GM23338 (cell line): ENCODE results near the gene N4BP2. TPM values are rescaled to one million over a fixed set of nuclear protein-coding genes. Genes with fewer than 3 reads are reported as not detected.
"Not testable (repeated sequence)": the region's sequence is repeated elsewhere in the genome, so short reads cannot be mapped to it uniquely, and the experiment has no call there.

Experiments used
- ATAC-seq: fragments of 200-7000 bp; cut with Tn5 transposase; 3 replicates; pipeline ENCODE4 v1.9.1; 2020
- DNase-seq: peaks from one replicate; pipeline ENCODE4 v3.0.0-alpha.2; 2015; ENCODE audit warnings: low spot score
- H2AFZ ChIP-seq: fragments of 200-600 bp; sonication (generic); 2 replicates; pipeline ENCODE4 v1.8.0; 2016; ENCODE audit warnings: antibody characterized with exemption, mild to moderate bottlenecking, moderate library complexity
- H3F3A ChIP-seq: fragments of 200-600 bp; sonication (generic); replicated peaks from 2 replicates; pipeline ENCODE4 v1.8.0; 2017; ENCODE audit warnings: antibody characterized with exemption, mixed run types, low read depth
- H3K27ac ChIP-seq: fragments of 200-600 bp; sonication (generic); 2 replicates; pipeline ENCODE4 v1.6.1; 2016; ENCODE audit warnings: low read depth
- H3K27me3 ChIP-seq: fragments of 200-600 bp; sonication (generic); 2 replicates; pipeline ENCODE4 v1.8.0; 2016; ENCODE audit warnings: mild to moderate bottlenecking, mixed run types, moderate library complexity; ENCODE audit not compliant: insufficient read depth
- H3K36me3 ChIP-seq: fragments of 200-600 bp; sonication (generic); 2 replicates; pipeline ENCODE4 v1.8.0; 2016; ENCODE audit warnings: mild to moderate bottlenecking; ENCODE audit not compliant: insufficient read depth
- H3K4me1 ChIP-seq: fragments of 200-600 bp; sonication (generic); 2 replicates; pipeline ENCODE4 v1.8.0; 2016; ENCODE audit warnings: mild to moderate bottlenecking, moderate library complexity; ENCODE audit not compliant: insufficient read depth
- H3K4me2 ChIP-seq: fragments of 200-600 bp; sonication (generic); 2 replicates; pipeline ENCODE4 v1.7.1; 2017; ENCODE audit warnings: mixed run types
- H3K4me3 ChIP-seq: fragments of 200-600 bp; sonication (generic); 2 replicates; pipeline ENCODE4 v1.6.1; 2016; ENCODE audit warnings: mixed run types
- H3K79me2 ChIP-seq: fragments of 200-600 bp; sonication (generic); replicated peaks from 2 replicates; pipeline ENCODE4 v1.8.0; 2017; ENCODE audit warnings: mild to moderate bottlenecking; ENCODE audit not compliant: insufficient read depth
- H3K9me2 ChIP-seq: fragments of 200-600 bp; sonication (generic); 2 replicates; pipeline ENCODE4 v1.8.0; 2017; ENCODE audit not compliant: insufficient read depth
- H4K20me1 ChIP-seq: fragments of 200-600 bp; sonication (generic); replicated peaks from 2 replicates; pipeline ENCODE4 v1.8.0; 2017; ENCODE audit warnings: mild to moderate bottlenecking; ENCODE audit not compliant: insufficient read depth
- H3K27ac Mint-ChIP-seq: 2 replicates; pipeline ENCODE4 v1.8.0; 2020; ENCODE audit warnings: inconsistent platforms, mild to moderate bottlenecking, moderate library complexity, mixed read lengths
- H3K27me3 Mint-ChIP-seq: 3 replicates; pipeline ENCODE4 v1.8.0; 2022; ENCODE audit warnings: low read depth, mild to moderate bottlenecking, moderate library complexity, mixed read lengths, inconsistent platforms; ENCODE audit not compliant: insufficient read depth, poor library complexity
- H3K36me3 Mint-ChIP-seq: 3 replicates; pipeline ENCODE4 v1.8.0; 2021; ENCODE audit warnings: low read depth, mild to moderate bottlenecking, inconsistent platforms, moderate library complexity, mixed read lengths
- H3K4me1 Mint-ChIP-seq: 3 replicates; pipeline ENCODE4 v1.8.0; 2020; ENCODE audit warnings: mild to moderate bottlenecking, inconsistent platforms, mixed read lengths
- H3K4me3 Mint-ChIP-seq: 3 replicates; pipeline ENCODE4 v1.8.0; 2021; ENCODE audit warnings: moderate library complexity, mild to moderate bottlenecking, inconsistent platforms, mixed read lengths
- H3K9me3 Mint-ChIP-seq: 3 replicates; pipeline ENCODE4 v1.8.0; 2020; ENCODE audit warnings: moderate library complexity, mild to moderate bottlenecking, inconsistent platforms, mixed read lengths
- CREB1 ChIP-seq: fragments of 250-450 bp; sonication (Bioruptor Pico); IDR thresholded peaks from 2 replicates; pipeline ENCODE4 v1.5.0; 2020; ENCODE audit warnings: low read depth, mild to moderate bottlenecking, moderate library complexity
- CTCF ChIP-seq, 2 experiments: fragments of 200-600 bp in 1 of 2; sonication (generic) in 1 of 2; conservative IDR thresholded peaks; 2 replicates each; pipeline versions ENCODE4 v1.5.1 to v1.6.1; 2016 to 2017; ENCODE audit warnings: antibody characterized with exemption in 2 of 2, low read depth in 2 of 2, mild to moderate bottlenecking in 2 of 2, moderate library complexity in 1 of 2
- ETS1 ChIP-seq: IDR thresholded peaks from 2 replicates; pipeline ENCODE4 v1.6.1; 2016; ENCODE audit warnings: antibody characterized with exemption
- EZH2 ChIP-seq: fragments of 200-600 bp; sonication (generic); IDR thresholded peaks from one replicate; pipeline ENCODE4 v1.8.0; 2017; ENCODE audit warnings: antibody characterized with exemption, mild to moderate bottlenecking, low read depth; ENCODE audit not compliant: unreplicated experiment
- EZH2phosphoT487 ChIP-seq: fragments of 200-600 bp; sonication (generic); IDR thresholded peaks from one replicate; pipeline ENCODE4 v1.8.1; 2018; ENCODE audit warnings: antibody characterized with exemption; ENCODE audit not compliant: unreplicated experiment
- JUNB ChIP-seq: IDR thresholded peaks from one replicate; pipeline ENCODE4 v1.6.1; 2016; ENCODE audit warnings: antibody characterized with exemption; ENCODE audit not compliant: unreplicated experiment
- NANOG ChIP-seq: IDR thresholded peaks from 2 replicates; pipeline ENCODE4 v1.6.1; 2016; ENCODE audit warnings: antibody characterized with exemption, borderline replicate concordance
- REST ChIP-seq: IDR thresholded peaks from one replicate; pipeline ENCODE4 v1.6.1; 2018; ENCODE audit warnings: antibody characterized with exemption; ENCODE audit not compliant: unreplicated experiment
- STAT1 ChIP-seq: IDR thresholded peaks from one replicate; pipeline ENCODE4 v1.6.1; 2016; ENCODE audit warnings: antibody characterized with exemption; ENCODE audit not compliant: unreplicated experiment
- ZNF114 ChIP-seq: fragments of 250-450 bp; sonication (Bioruptor Pico); IDR thresholded peaks from 2 replicates; pipeline ENCODE4 v1.5.0; 2020; ENCODE audit warnings: mild to moderate bottlenecking, moderate library complexity
- ZNF331 ChIP-seq: fragments of 250-450 bp; sonication (Bioruptor Pico); IDR thresholded peaks from 2 replicates; pipeline ENCODE4 v1.5.0; 2020; ENCODE audit warnings: low read depth, mild to moderate bottlenecking, moderate library complexity
- polyA plus RNA-seq: library from polyadenylated mRNA; unstranded; fragments of >200 nt; fragmentation: Nextera tagmentation; extraction: Ambion mirVana; gene quantifications from 2 replicates; pipeline ENCODE4 v1.2.1, GENCODE V29; 2016
- total RNA-seq: library from RNA; depleted of rRNA; stranded (reverse); fragments of >200 nt; shearing (Covaris generic); gene quantifications from 2 replicates; pipeline ENCODE4 v1.2.3, GENCODE V29; 2014

The N4BP2 gene
- total and polyA plus RNA-seq, 2 experiments from 2014 or later: 25.6 to 46.3 TPM

- not testable (repeated sequence) for H3K4me3 Mint-ChIP-seq, ATAC-seq, H3K4me3 ChIP-seq, H2AFZ ChIP-seq, H3K9me2 ChIP-seq, H3K27me3 Mint-ChIP-seq, H3F3A ChIP-seq, H3K4me1 ChIP-seq, H3K4me2 ChIP-seq, H3K27ac ChIP-seq, H4K20me1 ChIP-seq, H3K27ac Mint-ChIP-seq, H3K27me3 ChIP-seq, H3K4me1 Mint-ChIP-seq, H3K79me2 ChIP-seq, DNase-seq
- Mint-ChIP-seq H3K36me3 (peaks cover 81% of the 10 kb centered on the region), H3K9me3 (peaks cover 46% of the 10 kb centered on the region)
- H3K36me3 ChIP-seq: peaks cover 41% of the 10 kb centered on the region
These were observed 90.8 kb downstream of the N4BP2 start for GRCh38 chr4:40147490-40147889.

- Histone ChIP-seq H3K79me2 (0 out of 2 replicates have a peak, but pooled peaks cover 3% of the 10 kb centered on the region), H3K4me2 (no peak overlapping the region), H3K27ac (no peak overlapping the region), H2AFZ (no peak overlapping the region), H3K4me1 (no peaks in the 10 kb centered on the region), H3K4me3 (no peak overlapping the region), H3K9me2 (no peaks in the 10 kb centered on the region), H3K36me3 (peaks cover 19% of the 10 kb centered on the region; the same call in 1 of the 2 replicates), H3F3A (no peaks in the 10 kb centered on the region), H3K27me3 (no peaks in the 10 kb centered on the region), H4K20me1 (no peaks in the 10 kb centered on the region)
- no peak for TF ChIP-seq ZNF114 (CRISPR knock-in tag)
- no peak for TF ChIP-seq STAT1
- no peak for TF ChIP-seq ZNF331 (CRISPR knock-in tag)
- TF ChIP-seq JUNB: no peak
- TF ChIP-seq CTCF (conservative IDR thresholded peaks at IDR 0.05; ENCODE audit: low read depth in 2 of 2): peak; percentile 85 to 97
- Mint-ChIP-seq H3K4me3 (no peak overlapping the region), H3K4me1 (no peaks in the 10 kb centered on the region), H3K27ac (no peak overlapping the region), H3K36me3 (peaks cover 67% of the 10 kb centered on the region), H3K27me3 (peaks cover 4% of the 10 kb centered on the region), H3K9me3 (peaks cover 45% of the 10 kb centered on the region)
- DNase-seq (peak; percentile 88), ATAC-seq (peak; percentile 77)
These were observed 93.3 kb downstream of the N4BP2 start for GRCh38 chr4:40149960-40150385.

GRCh38 chr4:40150932-40151331 lies 94.3 kb downstream of the N4BP2 start:
- Histone ChIP-seq H4K20me1 (no peaks in the 10 kb centered on the region), H3K36me3 (peaks cover 12% of the 10 kb centered on the region; the same call in 1 of the 2 replicates), H3K27me3 (no peaks in the 10 kb centered on the region), H2AFZ (no peak overlapping the region), H3K4me1 (no peaks in the 10 kb centered on the region), H3K79me2 (0 out of 2 replicates have a peak, but pooled peaks cover 3% of the 10 kb centered on the region), H3K27ac (no peak overlapping the region), H3K4me2 (no peak overlapping the region), H3F3A (no peaks in the 10 kb centered on the region), H3K9me2 (no peaks in the 10 kb centered on the region), H3K4me3 (no peak overlapping the region)
- Mint-ChIP-seq H3K4me3 (no peak overlapping the region), H3K27me3 (peaks cover 4% of the 10 kb centered on the region), H3K4me1 (no peaks in the 10 kb centered on the region), H3K9me3 (peaks cover 42% of the 10 kb centered on the region), H3K36me3 (peaks cover 58% of the 10 kb centered on the region), H3K27ac (no peak overlapping the region)
- DNase-seq (no peak), ATAC-seq (no peak)
- TF ChIP-seq REST: no peak
- TF ChIP-seq EZH2phosphoT487: no peak
- TF ChIP-seq CREB1 (CRISPR knock-in tag): no peak
- no peak for TF ChIP-seq ZNF114 (CRISPR knock-in tag)
- TF ChIP-seq ETS1: no peak
- no peak for TF ChIP-seq NANOG
- no peak for TF ChIP-seq EZH2
